ENCODE data around the gene PLEKHG2.
"Not testable (repeated sequence)": the region's sequence is repeated elsewhere in the genome, so short reads cannot be mapped to it uniquely, and the experiment has no call there.

Gene PLEKHG2

GRCh38 chr19:39435499-39436349, 23.3 kb downstream of the PLEKHG2 start, which contains the start of gene RPS16:
RPS16 (minus strand) TSS chr19:39435949; CDS start chr19:39435895, 54 bp downstream.
- no peaks in the 10 kb centered on the region for H3K9me3 ChIP-seq (ENCODE audit: control insufficient read depth, low read length)
- no peaks in the 10 kb centered on the region for H3K27me3 ChIP-seq (ENCODE audit: control insufficient read depth, insufficient read depth, low read length)
- H3K36me3 ChIP-seq (ENCODE audit: control insufficient read depth, insufficient read depth, low read length): peaks cover 6% of the 10 kb centered on the region
- H3K4me1 ChIP-seq (ENCODE audit: control insufficient read depth, insufficient read depth, low read length): peaks cover 17% of the 10 kb centered on the region
- peak within 1 kb of the TSS; percentile 94 for H3K9ac ChIP-seq (ENCODE audit: low read length)
- H3K4me3 ChIP-seq (ENCODE audit: low read length): peak within 1 kb of the TSS; percentile 72

GRCh38 chr19:39436350-39436716, 23.9 kb downstream of the PLEKHG2 start:
- Histone ChIP-seq H3K9me3 (ENCODE audit: control insufficient read depth, low read length) (no peaks in the 10 kb centered on the region), H3K36me3 (ENCODE audit: control insufficient read depth, insufficient read depth, low read length) (peaks cover 6% of the 10 kb centered on the region), H3K27me3 (ENCODE audit: control insufficient read depth, insufficient read depth, low read length) (no peaks in the 10 kb centered on the region), H3K4me3 (ENCODE audit: low read length) (peak overlapping the region; percentile 58), H3K9ac (ENCODE audit: low read length) (peak overlapping the region; percentile 94), H3K4me1 (ENCODE audit: control insufficient read depth, insufficient read depth, low read length) (peaks cover 17% of the 10 kb centered on the region)

- H3K9me3 ChIP-seq (ENCODE audit: control insufficient read depth, low read length): no peaks in the 10 kb centered on the region
- H3K9ac ChIP-seq (ENCODE audit: low read length): no peak overlapping the region
- H3K4me3 ChIP-seq (ENCODE audit: low read length): no peak overlapping the region
- H3K27me3 ChIP-seq (ENCODE audit: control insufficient read depth, insufficient read depth, low read length): no peaks in the 10 kb centered on the region
- H3K4me1 ChIP-seq (ENCODE audit: control insufficient read depth, insufficient read depth, low read length): peaks cover 17% of the 10 kb centered on the region
- H3K36me3 ChIP-seq (ENCODE audit: control insufficient read depth, insufficient read depth, low read length): peaks cover 6% of the 10 kb centered on the region
Observed at GRCh38 chr19:39438270-39438934, 25.9 kb downstream of the PLEKHG2 start.

DNA sequence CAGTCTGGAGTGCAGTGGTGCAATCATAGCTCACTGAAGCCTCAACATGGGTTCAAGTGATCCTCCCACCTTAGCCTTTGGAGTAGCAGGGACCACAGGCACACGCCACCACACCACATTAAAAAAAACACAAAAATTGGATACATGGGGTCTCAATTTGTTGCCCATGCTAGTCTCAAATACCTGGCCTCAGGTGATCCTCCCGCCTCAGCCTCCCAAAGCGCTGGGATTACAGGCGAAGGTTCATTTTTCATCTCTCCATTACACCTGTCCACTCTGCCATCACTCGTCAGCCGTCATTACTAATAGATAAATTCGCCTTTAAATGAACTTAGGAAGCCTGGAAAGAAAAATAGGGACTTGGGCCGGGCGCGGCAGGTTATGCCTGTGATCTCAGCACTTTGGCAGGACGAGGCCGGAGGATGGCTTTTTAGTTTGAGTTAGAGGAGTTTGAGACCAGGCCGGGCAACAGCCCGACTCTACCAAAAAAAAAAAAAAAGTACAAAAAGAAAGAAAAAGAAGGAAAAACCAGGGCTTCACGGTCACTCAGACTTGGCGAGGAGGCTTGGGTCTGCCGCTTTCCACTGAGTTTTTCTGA, 32.2 kb downstream of the PLEKHG2 start:
- Histone ChIP-seq H3K9me3 (ENCODE audit: control insufficient read depth, low read length) (no peaks in the 10 kb centered on the region), H3K4me3 (ENCODE audit: low read length) (peak overlapping the region; percentile 96), H3K36me3 (ENCODE audit: control insufficient read depth, insufficient read depth, low read length) (no peaks in the 10 kb centered on the region), H3K9ac (ENCODE audit: low read length) (peak overlapping the region; percentile 98), H3K4me1 (ENCODE audit: control insufficient read depth, insufficient read depth, low read length) (peaks cover 23% of the 10 kb centered on the region), H3K27me3 (ENCODE audit: control insufficient read depth, insufficient read depth, low read length) (no peaks in the 10 kb centered on the region)

DNA sequence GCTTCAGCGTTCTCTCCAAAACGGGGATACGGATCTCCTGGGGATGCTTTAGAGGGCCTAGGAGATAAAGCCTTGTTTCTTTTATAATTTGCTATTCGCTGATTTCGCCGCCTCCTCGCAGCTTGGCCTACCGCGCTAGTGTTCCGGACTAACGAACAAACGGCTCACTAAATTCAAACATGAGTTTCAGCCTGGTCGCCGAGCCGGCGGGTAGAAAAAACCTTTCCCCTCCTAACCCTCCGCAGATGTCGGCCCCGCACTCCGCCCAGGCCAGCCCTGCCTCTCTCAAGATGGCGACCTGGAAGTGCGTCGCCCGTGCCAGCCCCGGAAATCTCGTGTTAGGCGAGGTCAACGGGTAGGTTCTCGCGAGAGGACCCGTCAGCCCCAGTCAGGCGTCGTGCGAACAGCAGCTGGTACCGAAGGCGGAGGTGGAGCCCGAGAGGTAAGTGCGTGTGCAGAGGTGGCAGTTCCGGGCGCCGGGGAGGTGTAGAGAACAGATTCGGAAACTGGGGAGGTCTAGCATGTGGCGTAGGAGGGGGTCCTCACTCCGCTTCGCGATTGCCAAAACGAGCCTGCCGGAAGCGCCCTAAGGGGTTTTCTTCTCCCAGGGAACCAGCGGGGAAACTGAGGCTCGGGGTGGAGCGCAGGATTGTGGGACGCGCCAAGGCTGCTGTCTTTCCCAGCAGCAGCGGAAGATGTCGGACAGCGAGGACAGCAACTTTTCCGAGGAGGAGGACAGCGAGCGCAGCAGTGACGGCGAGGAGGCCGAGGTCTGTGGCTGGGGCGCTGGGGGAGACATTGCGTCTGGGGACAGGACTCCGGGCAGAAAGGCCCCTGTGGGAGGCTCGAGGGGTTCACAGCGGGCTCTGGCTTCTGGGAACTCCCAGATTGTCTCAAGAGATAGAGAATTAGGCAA, 33.0 kb downstream of the PLEKHG2 start, which contains the start of gene SUPT5H:
SUPT5H (plus strand) TSS at position 387 of the 916 bp plus-strand sequence; CDS start at position 696, 309 bp downstream.
- no peaks in the 10 kb centered on the region for H3K27me3 ChIP-seq (ENCODE audit: control insufficient read depth, insufficient read depth, low read length)
- H3K36me3 ChIP-seq (ENCODE audit: control insufficient read depth, insufficient read depth, low read length): no peaks in the 10 kb centered on the region
- H3K9me3 ChIP-seq (ENCODE audit: control insufficient read depth, low read length): no peaks in the 10 kb centered on the region
- peak within 1 kb of the TSS; percentile 96 for H3K4me3 ChIP-seq (ENCODE audit: low read length)
- peaks cover 23% of the 10 kb centered on the region for H3K4me1 ChIP-seq (ENCODE audit: control insufficient read depth, insufficient read depth, low read length)
- H3K9ac ChIP-seq (ENCODE audit: low read length): peak within 1 kb of the TSS; percentile 98

GRCh38 chr19:39446365-39447084, 34.1 kb downstream of the PLEKHG2 start:
- Histone ChIP-seq H3K36me3 (ENCODE audit: control insufficient read depth, insufficient read depth, low read length) (no peaks in the 10 kb centered on the region), H3K9me3 (ENCODE audit: control insufficient read depth, low read length) (no peaks in the 10 kb centered on the region), H3K9ac (ENCODE audit: low read length) (peak overlapping the region; percentile 98), H3K4me1 (ENCODE audit: control insufficient read depth, insufficient read depth, low read length) (peaks cover 23% of the 10 kb centered on the region), H3K4me3 (ENCODE audit: low read length) (peak overlapping the region; percentile 96), H3K27me3 (ENCODE audit: control insufficient read depth, insufficient read depth, low read length) (no peaks in the 10 kb centered on the region)

DNA sequence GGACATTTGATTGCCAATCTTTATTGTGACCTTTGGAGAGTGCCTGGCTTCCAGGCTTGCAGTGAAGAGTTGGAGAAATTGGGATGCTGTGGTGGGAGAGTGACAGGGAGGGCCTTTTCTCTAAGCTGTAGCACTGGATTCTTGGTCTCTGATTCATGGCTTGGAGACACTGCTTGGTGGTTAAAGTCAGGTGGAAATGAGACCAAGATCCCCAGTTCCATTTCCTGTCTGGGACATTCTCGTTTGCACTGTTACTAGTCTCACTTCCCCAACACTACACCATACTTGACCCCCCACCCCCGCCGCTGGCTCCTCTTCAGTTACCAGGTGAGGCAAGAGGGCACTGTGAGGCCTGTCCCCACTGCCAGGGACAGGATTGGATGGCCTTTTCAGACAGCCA, 35.8 kb downstream of the PLEKHG2 start:
- Histone ChIP-seq H3K4me1 (ENCODE audit: control insufficient read depth, insufficient read depth, low read length) (peaks cover 23% of the 10 kb centered on the region), H3K4me3 (ENCODE audit: low read length) (no peak overlapping the region), H3K9ac (ENCODE audit: low read length) (no peak overlapping the region), H3K36me3 (ENCODE audit: control insufficient read depth, insufficient read depth, low read length) (peaks cover 7% of the 10 kb centered on the region), H3K9me3 (ENCODE audit: control insufficient read depth, low read length) (no peaks in the 10 kb centered on the region), H3K27me3 (ENCODE audit: control insufficient read depth, insufficient read depth, low read length) (no peaks in the 10 kb centered on the region)

DNA sequence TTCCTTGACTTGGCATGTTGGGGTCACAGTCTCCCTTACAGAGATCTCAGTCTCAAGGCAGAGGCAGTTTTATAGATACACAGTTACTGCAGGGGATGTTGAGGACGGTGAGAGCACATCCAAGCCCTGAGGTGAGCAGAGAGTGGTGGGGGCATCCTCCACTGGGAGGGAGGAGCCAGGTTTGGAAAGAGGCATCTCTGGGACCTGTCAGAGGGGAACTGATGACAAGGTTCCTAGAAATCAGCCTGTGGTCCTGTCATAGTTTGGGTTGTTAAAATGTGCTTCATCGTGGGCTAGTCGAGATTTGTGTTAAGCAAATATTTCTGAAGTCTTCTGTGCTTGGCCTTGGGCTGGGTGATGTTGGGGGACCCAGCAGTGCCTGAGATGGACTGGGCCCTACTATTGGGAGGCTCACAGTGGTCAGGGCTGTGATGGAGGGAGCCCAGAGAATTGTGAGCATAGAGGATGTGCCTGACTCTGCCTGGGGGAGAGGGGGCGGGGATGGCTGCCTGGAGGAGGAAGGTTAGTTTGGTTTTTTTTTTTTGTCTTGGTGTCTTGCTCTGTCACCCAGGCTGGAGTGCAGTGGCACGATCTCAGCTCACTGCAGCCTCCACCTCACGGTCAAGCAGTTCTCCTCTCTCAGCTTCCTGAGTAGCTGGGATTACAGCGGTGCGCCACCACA, 36.8 kb downstream of the PLEKHG2 start:
- no peaks in the 10 kb centered on the region for H3K9me3 ChIP-seq (ENCODE audit: control insufficient read depth, low read length)
- no peak overlapping the region for H3K4me3 ChIP-seq (ENCODE audit: low read length)
- H3K36me3 ChIP-seq (ENCODE audit: control insufficient read depth, insufficient read depth, low read length): peaks cover 8% of the 10 kb centered on the region
- no peaks in the 10 kb centered on the region for H3K27me3 ChIP-seq (ENCODE audit: control insufficient read depth, insufficient read depth, low read length)
- no peak overlapping the region for H3K9ac ChIP-seq (ENCODE audit: low read length)
- H3K4me1 ChIP-seq (ENCODE audit: control insufficient read depth, insufficient read depth, low read length): peaks cover 23% of the 10 kb centered on the region

DNA sequence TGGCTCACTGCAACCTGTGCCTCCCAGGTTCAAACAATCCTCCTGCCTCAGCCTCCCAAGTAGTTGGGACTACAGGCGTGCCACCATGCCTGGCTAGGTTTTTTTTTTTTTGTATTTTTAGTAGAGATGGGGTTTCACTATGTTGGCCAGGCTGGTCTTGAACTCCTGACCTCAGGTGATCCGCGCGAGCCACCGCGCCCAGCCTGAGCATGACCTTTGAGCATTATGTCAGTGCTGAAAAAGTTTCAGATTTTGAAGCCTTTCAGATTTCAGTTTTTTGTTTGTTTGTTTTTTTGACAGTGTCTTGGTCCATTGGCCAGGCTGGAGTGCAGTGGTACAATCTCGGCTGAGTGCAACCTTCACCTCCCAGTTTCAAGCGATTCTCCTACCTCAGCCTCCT, 38.8 kb downstream of the PLEKHG2 start:
- H3K9me3 ChIP-seq (ENCODE audit: control insufficient read depth, low read length); H3K27me3 ChIP-seq (ENCODE audit: control insufficient read depth, insufficient read depth, low read length); H3K4me3 ChIP-seq (ENCODE audit: low read length); H3K36me3 ChIP-seq (ENCODE audit: control insufficient read depth, insufficient read depth, low read length); H3K9ac ChIP-seq (ENCODE audit: low read length): not testable (repeated sequence)
- peaks cover 21% of the 10 kb centered on the region for H3K4me1 ChIP-seq (ENCODE audit: control insufficient read depth, insufficient read depth, low read length)

DNA sequence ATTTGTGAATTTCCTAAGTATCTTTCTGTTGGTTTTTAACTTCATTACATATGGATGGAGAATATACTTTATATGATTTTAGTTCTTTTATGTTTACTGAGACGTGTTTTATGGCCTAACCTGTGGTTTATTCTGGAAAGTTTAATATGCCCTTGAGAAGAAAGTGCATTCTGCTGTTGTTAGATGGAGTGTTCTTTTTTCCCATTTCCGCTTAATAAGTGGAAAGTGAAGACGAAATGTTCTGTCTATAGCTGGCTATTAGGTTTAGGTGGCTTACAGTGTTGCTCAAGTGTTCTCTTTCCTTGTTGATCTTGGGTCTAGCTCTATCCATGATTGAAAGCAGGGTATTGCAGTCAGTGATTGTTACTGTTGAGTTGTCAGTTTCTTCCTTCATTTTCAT, 50.9 kb downstream of the PLEKHG2 start:
- H3K4me3 ChIP-seq (ENCODE audit: low read length): no peak overlapping the region
- H3K36me3 ChIP-seq (ENCODE audit: control insufficient read depth, insufficient read depth, low read length): peaks cover 25% of the 10 kb centered on the region
- no peaks in the 10 kb centered on the region for H3K9me3 ChIP-seq (ENCODE audit: control insufficient read depth, low read length)
- no peak overlapping the region for H3K9ac ChIP-seq (ENCODE audit: low read length)
- H3K4me1 ChIP-seq (ENCODE audit: control insufficient read depth, insufficient read depth, low read length): no peaks in the 10 kb centered on the region
- no peaks in the 10 kb centered on the region for H3K27me3 ChIP-seq (ENCODE audit: control insufficient read depth, insufficient read depth, low read length)
